Measurements from ENCODE around the gene NQO1.

Gene NQO1

GRCh38 chr16:69756705-69757104, 30.3 kb upstream of the NQO1 start:
- Histone ChIP-seq H3K9ac (ENCODE audit: low read length) (no peak overlapping the region), H3K36me3 (ENCODE audit: control insufficient read depth, insufficient read depth, low read length) (no peaks in the 10 kb centered on the region), H3K4me3 (ENCODE audit: low read length) (no peak overlapping the region), H3K4me1 (ENCODE audit: control insufficient read depth, insufficient read depth, low read length) (peaks cover 4% of the 10 kb centered on the region), H3K27me3 (ENCODE audit: control insufficient read depth, insufficient read depth, low read length) (no peaks in the 10 kb centered on the region), H3K9me3 (ENCODE audit: control insufficient read depth, low read length) (no peaks in the 10 kb centered on the region)

- Histone ChIP-seq H3K4me3 (ENCODE audit: low read length) (peak within 1 kb of the TSS; percentile 65), H3K9ac (ENCODE audit: low read length) (peak within 1 kb of the TSS; percentile 81), H3K9me3 (ENCODE audit: control insufficient read depth, low read length) (no peaks in the 10 kb centered on the region), H3K36me3 (ENCODE audit: control insufficient read depth, insufficient read depth, low read length) (no peaks in the 10 kb centered on the region), H3K27me3 (ENCODE audit: control insufficient read depth, insufficient read depth, low read length) (no peaks in the 10 kb centered on the region), H3K4me1 (ENCODE audit: control insufficient read depth, insufficient read depth, low read length) (no peaks in the 10 kb centered on the region)
Measured at GRCh38 chr16:69754469-69755310, 28.3 kb upstream of the NQO1 start, which contains the start of gene NOB1. NOB1 (minus strand) TSS chr16:69754926; CDS start chr16:69754910, 16 bp downstream.

- H3K4me1 ChIP-seq (ENCODE audit: control insufficient read depth, insufficient read depth, low read length) = no peaks in the 10 kb centered on the region
- no peaks in the 10 kb centered on the region for H3K27me3 ChIP-seq (ENCODE audit: control insufficient read depth, insufficient read depth, low read length)
- H3K9me3 ChIP-seq (ENCODE audit: control insufficient read depth, low read length) = no peaks in the 10 kb centered on the region
- peak overlapping the region; percentile 81 for H3K9ac ChIP-seq (ENCODE audit: low read length)
- peaks cover 1% of the 10 kb centered on the region for H3K36me3 ChIP-seq (ENCODE audit: control insufficient read depth, insufficient read depth, low read length)
- peak overlapping the region; percentile 65 for H3K4me3 ChIP-seq (ENCODE audit: low read length)
Measured at GRCh38 chr16:69754143-69754468, 27.7 kb upstream of the NQO1 start.

- Histone ChIP-seq H3K4me3 (ENCODE audit: low read length) (no peak overlapping the region), H3K36me3 (ENCODE audit: control insufficient read depth, insufficient read depth, low read length) (peaks cover 19% of the 10 kb centered on the region), H3K4me1 (ENCODE audit: control insufficient read depth, insufficient read depth, low read length) (no peaks in the 10 kb centered on the region), H3K9ac (ENCODE audit: low read length) (no peak overlapping the region), H3K9me3 (ENCODE audit: control insufficient read depth, low read length) (no peaks in the 10 kb centered on the region), H3K27me3 (ENCODE audit: control insufficient read depth, insufficient read depth, low read length) (no peaks in the 10 kb centered on the region)
Measured at GRCh38 chr16:69748694-69749345, 22.5 kb upstream of the NQO1 start.

- Histone ChIP-seq H3K9me3 (ENCODE audit: control insufficient read depth, low read length) (no peaks in the 10 kb centered on the region), H3K4me1 (ENCODE audit: control insufficient read depth, insufficient read depth, low read length) (peaks cover 9% of the 10 kb centered on the region), H3K36me3 (ENCODE audit: control insufficient read depth, insufficient read depth, low read length) (peaks cover 19% of the 10 kb centered on the region), H3K4me3 (ENCODE audit: low read length) (no peak overlapping the region), H3K27me3 (ENCODE audit: control insufficient read depth, insufficient read depth, low read length) (no peaks in the 10 kb centered on the region), H3K9ac (ENCODE audit: low read length) (no peak overlapping the region)
Measured at GRCh38 chr16:69747115-69747514, 20.8 kb upstream of the NQO1 start.

- Histone ChIP-seq H3K36me3 (ENCODE audit: control insufficient read depth, insufficient read depth, low read length) (peaks cover 19% of the 10 kb centered on the region), H3K4me1 (ENCODE audit: control insufficient read depth, insufficient read depth, low read length) (peaks cover 18% of the 10 kb centered on the region), H3K4me3 (ENCODE audit: low read length) (no peak overlapping the region), H3K9me3 (ENCODE audit: control insufficient read depth, low read length) (no peaks in the 10 kb centered on the region), H3K9ac (ENCODE audit: low read length) (no peak overlapping the region), H3K27me3 (ENCODE audit: control insufficient read depth, insufficient read depth, low read length) (no peaks in the 10 kb centered on the region)
Measured at GRCh38 chr16:69745959-69746358, 19.6 kb upstream of the NQO1 start.

GRCh38 chr16:69745232-69745612, 18.9 kb upstream of the NQO1 start:
- H3K9ac ChIP-seq (ENCODE audit: low read length) = no peak overlapping the region
- peaks cover 19% of the 10 kb centered on the region for H3K36me3 ChIP-seq (ENCODE audit: control insufficient read depth, insufficient read depth, low read length)
- H3K4me3 ChIP-seq (ENCODE audit: low read length) = no peak overlapping the region

GRCh38 chr16:69744363-69745231, 18.2 kb upstream of the NQO1 start:
- Histone ChIP-seq H3K4me1 (ENCODE audit: control insufficient read depth, insufficient read depth, low read length) (peaks cover 18% of the 10 kb centered on the region), H3K36me3 (ENCODE audit: control insufficient read depth, insufficient read depth, low read length) (peaks cover 19% of the 10 kb centered on the region), H3K4me3 (ENCODE audit: low read length) (no peak overlapping the region), H3K27me3 (ENCODE audit: control insufficient read depth, insufficient read depth, low read length) (no peaks in the 10 kb centered on the region), H3K9ac (ENCODE audit: low read length) (no peak overlapping the region), H3K9me3 (ENCODE audit: control insufficient read depth, low read length) (no peaks in the 10 kb centered on the region)

More at GRCh38 chr16:69745232-69745612, 18.9 kb upstream of the NQO1 start:
- no peaks in the 10 kb centered on the region for H3K27me3 ChIP-seq (ENCODE audit: control insufficient read depth, insufficient read depth, low read length)
- H3K9me3 ChIP-seq (ENCODE audit: control insufficient read depth, low read length) = no peaks in the 10 kb centered on the region
- peaks cover 18% of the 10 kb centered on the region for H3K4me1 ChIP-seq (ENCODE audit: control insufficient read depth, insufficient read depth, low read length)

- H3K36me3 ChIP-seq (ENCODE audit: control insufficient read depth, insufficient read depth, low read length) = peaks cover 16% of the 10 kb centered on the region
- H3K4me1 ChIP-seq (ENCODE audit: control insufficient read depth, insufficient read depth, low read length) = peaks cover 18% of the 10 kb centered on the region
- H3K9ac ChIP-seq (ENCODE audit: low read length) = no peak overlapping the region
- no peak overlapping the region for H3K4me3 ChIP-seq (ENCODE audit: low read length)
- no peaks in the 10 kb centered on the region for H3K27me3 ChIP-seq (ENCODE audit: control insufficient read depth, insufficient read depth, low read length)
- no peaks in the 10 kb centered on the region for H3K9me3 ChIP-seq (ENCODE audit: control insufficient read depth, low read length)
Measured at GRCh38 chr16:69741951-69742904, 15.9 kb upstream of the NQO1 start.

GRCh38 chr16:69741519-69741918, 15.2 kb upstream of the NQO1 start:
- H3K9ac ChIP-seq (ENCODE audit: low read length) = no peak overlapping the region
- H3K4me1 ChIP-seq (ENCODE audit: control insufficient read depth, insufficient read depth, low read length) = peaks cover 18% of the 10 kb centered on the region
- H3K36me3 ChIP-seq (ENCODE audit: control insufficient read depth, insufficient read depth, low read length) = peaks cover 16% of the 10 kb centered on the region
- no peak overlapping the region for H3K4me3 ChIP-seq (ENCODE audit: low read length)
- no peaks in the 10 kb centered on the region for H3K9me3 ChIP-seq (ENCODE audit: control insufficient read depth, low read length)
- H3K27me3 ChIP-seq (ENCODE audit: control insufficient read depth, insufficient read depth, low read length) = no peaks in the 10 kb centered on the region

- Histone ChIP-seq H3K4me1 (ENCODE audit: control insufficient read depth, insufficient read depth, low read length) (peaks cover 5% of the 10 kb centered on the region), H3K4me3 (ENCODE audit: low read length) (no peak overlapping the region), H3K36me3 (ENCODE audit: control insufficient read depth, insufficient read depth, low read length) (no peaks in the 10 kb centered on the region), H3K9ac (ENCODE audit: low read length) (no peak overlapping the region), H3K27me3 (ENCODE audit: control insufficient read depth, insufficient read depth, low read length) (no peaks in the 10 kb centered on the region), H3K9me3 (ENCODE audit: control insufficient read depth, low read length) (no peaks in the 10 kb centered on the region)
Measured at GRCh38 chr16:69732101-69732500, 5.7 kb upstream of the NQO1 start.
